GM19452 (cell line): Measurements from ENCODE around the gene KLHDC10.
"Not testable (repeated sequence)": the region's sequence is repeated elsewhere in the genome, so short reads cannot be mapped to it uniquely, and the experiment has no call there.

Source experiments
- ATAC-seq: cut with Tn5 transposase; IDR thresholded peaks from one replicate; pipeline ENCODE4 v1.9.1; 2021; ENCODE audit not compliant: unreplicated experiment

KLHDC10 gene

GRCh38 chr7:130114776-130115175, 44.4 kb downstream of the KLHDC10 start:
- no peak for ATAC-seq

GRCh38 chr7:130118294-130118693, 48.0 kb downstream of the KLHDC10 start:
- no peak for ATAC-seq

GRCh38 chr7:130118801-130119200, 48.5 kb downstream of the KLHDC10 start:
- ATAC-seq, result no peak

GRCh38 chr7:130123501-130123900, 53.2 kb downstream of the KLHDC10 start:
- no peak for ATAC-seq

- no peak for ATAC-seq
Observed at GRCh38 chr7:130124711-130125110, 54.4 kb downstream of the KLHDC10 start.

GRCh38 chr7:130126840-130127239, 56.5 kb downstream of the KLHDC10 start:
- not testable (repeated sequence) for ATAC-seq

- ATAC-seq, result no peak
Observed at GRCh38 chr7:130127404-130127803, 57.1 kb downstream of the KLHDC10 start.

GRCh38 chr7:130127821-130128317, 57.5 kb downstream of the KLHDC10 start:
- ATAC-seq, result no peak

GRCh38 chr7:130129011-130129411, 58.7 kb downstream of the KLHDC10 start:
- no peak for ATAC-seq

- ATAC-seq, result no peak
Observed at GRCh38 chr7:130131191-130131834, 61.0 kb downstream of the KLHDC10 start.

GRCh38 chr7:130131964-130132875, 61.9 kb downstream of the KLHDC10 start:
- no peak for ATAC-seq

GRCh38 chr7:130133029-130133782, 62.9 kb downstream of the KLHDC10 start:
- ATAC-seq, result no peak

- no peak for ATAC-seq
Observed at GRCh38 chr7:130134106-130134636, 63.8 kb downstream of the KLHDC10 start.

- ATAC-seq, result no peak
Observed at GRCh38 chr7:130134726-130135125, 64.4 kb downstream of the KLHDC10 start.

- ATAC-seq, result no peak
Observed at GRCh38 chr7:130135208-130136205, 65.2 kb downstream of the KLHDC10 start.

GRCh38 chr7:130136579-130137167, 66.3 kb downstream of the KLHDC10 start:
- no peak for ATAC-seq

GRCh38 chr7:130137207-130137606, 66.9 kb downstream of the KLHDC10 start:
- ATAC-seq, result no peak

GRCh38 chr7:130139193-130139960, 69.0 kb downstream of the KLHDC10 start:
- ATAC-seq, result no peak
